Stimulated activated CD8-positive, alpha-beta memory T cell treated with anti-CD3 and anti-CD28 coated beads, Interleukin-7, amount 100 ng/mL, for 1 hour (primary cell): ENCODE measurements around the gene MYO1F.
A peak's percentile ranks its signal among the peaks of the same experiment; 100 is the strongest.
"Not testable (repeated sequence)": the region's sequence is repeated elsewhere in the genome, so short reads cannot be mapped to it uniquely, and the experiment has no call there.

Experiments used
- DNase-seq, 2 donors: peaks; one replicate each; pipeline ENCODE4 v3.0.0-alpha.2; 2020; ENCODE audit warnings: low read depth in 2 of 2

The MYO1F gene

DNA sequence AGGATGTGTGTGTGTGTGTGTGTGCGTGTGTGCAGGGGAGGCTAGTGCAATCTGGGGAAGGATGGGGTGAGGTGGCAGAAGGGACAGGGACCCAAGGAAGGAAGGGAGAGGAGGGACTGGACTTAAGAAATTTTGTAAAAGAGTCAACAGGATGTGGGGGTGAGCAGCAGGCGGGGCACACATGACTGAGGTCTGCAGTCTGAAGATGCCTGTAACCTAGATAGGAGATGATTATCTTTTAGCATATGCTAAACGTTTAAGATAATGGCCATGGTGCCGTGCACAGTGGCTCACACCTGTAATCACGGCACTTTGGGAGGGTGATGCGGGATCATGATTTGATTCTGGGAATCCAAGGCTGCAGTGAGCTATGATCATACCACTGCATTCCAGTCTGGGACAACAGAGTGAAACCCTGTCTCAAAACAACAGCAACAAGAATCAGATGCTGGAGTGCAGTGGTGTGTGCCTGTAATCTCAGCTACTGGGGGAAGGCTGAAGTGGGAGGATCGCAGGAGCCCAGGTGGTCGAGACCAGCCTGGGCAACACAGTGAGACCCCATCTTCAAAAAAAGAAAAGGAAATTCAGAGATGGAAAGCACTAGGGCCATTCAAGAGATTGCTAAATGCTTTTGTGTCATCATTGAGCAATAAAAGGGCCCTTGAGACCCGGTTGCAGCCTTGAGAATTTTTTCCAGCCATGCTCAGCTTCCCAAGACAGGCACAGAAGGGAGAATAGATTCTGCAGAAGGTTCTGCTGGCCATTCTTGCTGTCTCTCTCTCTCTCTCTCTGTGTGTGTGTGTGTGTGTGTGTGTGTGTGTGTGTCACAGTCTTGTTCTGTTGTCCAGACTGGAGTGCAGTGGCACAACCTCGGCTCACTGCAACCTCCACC, 59.4 kb downstream of the MYO1F start:
- DNase-seq: peak; percentile 17 to 22

DNA sequence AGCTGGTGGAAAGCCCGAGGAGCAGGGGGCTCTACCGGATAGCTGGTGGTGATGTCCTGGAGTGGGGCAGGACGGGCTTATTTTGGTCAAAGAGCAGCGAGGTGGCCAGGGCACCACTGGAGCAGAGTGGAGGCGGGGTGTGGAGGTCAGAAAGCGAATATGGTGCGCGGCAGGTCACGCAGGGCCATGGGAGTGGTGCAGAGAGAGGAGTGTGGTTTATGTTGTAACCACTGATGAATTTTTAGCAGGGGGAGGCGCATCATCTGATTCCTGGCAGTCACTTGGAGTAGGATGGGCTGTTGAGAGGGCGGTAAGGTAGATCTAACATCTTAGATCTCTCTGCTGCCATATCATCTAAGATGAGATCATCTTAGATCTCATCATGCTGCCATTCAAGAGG, 61.9 kb downstream of the MYO1F start:
- DNase-seq: peak in 1 of 2 donors; percentile 31

DNA sequence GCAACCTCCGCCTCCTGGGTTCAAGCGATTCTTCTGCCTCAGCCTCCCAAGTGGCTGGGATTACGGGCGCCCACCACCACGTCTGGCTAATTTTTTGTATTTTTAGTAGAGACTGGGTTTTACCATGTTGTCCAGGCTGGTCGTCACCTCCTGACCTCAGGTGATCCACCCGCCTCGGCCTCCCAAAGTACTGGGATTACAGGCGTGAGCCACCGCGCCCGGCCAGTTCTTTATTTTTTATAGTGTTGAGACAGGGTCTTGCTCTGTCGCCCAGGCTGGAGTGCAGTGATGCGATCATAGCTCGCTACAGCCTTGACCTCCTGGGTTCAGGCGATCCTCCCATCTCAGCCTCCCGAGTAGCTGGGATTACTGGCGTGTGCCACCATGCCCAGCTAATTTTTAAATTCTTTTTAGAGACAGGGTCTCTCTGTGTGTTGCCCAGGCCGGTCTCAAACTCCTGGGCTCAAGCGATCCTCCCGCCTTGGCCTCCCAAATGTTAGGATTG, 62.7 kb downstream of the MYO1F start:
- not testable (repeated sequence) for DNase-seq

DNA sequence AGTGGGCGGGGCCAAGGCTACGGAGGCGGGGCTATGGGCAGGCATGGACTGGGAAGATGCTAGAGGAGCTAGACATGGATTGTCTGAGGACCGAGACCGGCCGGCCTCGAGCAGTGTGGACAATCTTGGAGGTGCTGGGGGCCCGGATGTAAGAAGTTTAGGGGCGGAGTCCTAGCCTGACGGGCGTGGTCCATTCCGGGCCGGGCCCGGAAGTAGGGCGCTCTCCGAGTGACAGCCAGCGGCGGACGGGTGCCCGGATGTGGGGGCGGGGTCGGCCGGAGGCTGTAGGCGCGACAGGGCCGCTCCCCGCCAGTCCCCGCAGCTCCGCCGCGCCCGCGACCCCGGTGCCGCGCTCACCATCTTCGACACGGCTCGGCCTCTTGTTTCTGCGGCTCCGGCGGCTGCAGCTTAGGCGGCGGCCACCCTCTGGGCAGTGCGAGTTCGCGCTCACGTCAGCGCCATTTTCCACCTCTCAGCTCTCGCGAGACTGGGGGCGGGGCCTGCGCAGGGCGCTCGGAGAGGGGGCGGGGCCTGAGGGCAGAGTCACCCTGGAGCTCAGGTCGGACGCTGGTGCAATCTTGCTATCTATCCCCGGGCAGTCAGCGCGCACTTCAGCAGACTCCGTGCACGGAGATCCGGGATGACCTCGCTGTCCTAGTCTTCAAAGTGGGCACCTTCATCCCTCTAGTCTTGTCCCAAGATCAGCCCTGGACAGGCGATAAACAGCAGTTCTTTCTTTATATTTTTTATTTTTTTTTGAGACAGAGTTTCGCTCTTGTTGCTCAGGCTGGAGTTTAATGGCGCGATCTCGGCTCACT, 63.3 kb downstream of the MYO1F start, which contains the start of gene ZNF414:
Gene ZNF414 (minus strand): TSS at position 481 of the 818 bp plus-strand sequence. CDS start 121 bp downstream, at position 360.
- peak; percentile 95 to 96 for DNase-seq

DNA sequence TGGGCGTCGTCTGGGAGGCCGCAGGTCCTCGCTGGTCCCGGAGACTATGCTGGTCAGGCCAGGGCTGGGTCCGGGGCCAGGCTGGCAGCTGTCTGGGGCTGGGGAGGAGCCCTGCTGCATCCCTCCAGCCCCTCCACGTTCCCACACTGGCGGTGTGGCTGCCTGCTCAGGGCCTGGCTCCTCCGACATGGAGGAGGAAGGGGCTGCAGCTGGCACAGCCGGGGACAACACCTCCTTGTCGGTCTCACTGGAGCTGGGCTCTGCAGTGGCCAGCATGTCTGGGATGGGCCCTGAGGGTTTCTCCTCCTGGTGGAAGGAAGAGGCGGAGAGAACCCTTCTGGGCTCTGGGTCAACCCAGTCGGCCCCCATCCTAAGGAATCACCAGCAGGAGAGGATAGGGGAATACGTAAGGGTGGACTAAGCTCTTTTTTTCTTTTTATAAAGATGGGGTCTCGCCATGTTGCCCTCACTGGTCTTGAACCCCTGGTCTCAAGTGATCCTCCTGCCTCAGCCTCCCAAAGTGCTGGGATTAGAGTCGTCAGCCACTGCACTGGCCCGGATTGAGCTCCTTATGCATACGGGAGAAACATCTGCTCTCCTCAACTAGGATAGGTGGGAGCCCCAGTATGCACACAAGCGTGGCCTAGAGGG, 64.1 kb downstream of the MYO1F start:
- no peak for DNase-seq

DNA sequence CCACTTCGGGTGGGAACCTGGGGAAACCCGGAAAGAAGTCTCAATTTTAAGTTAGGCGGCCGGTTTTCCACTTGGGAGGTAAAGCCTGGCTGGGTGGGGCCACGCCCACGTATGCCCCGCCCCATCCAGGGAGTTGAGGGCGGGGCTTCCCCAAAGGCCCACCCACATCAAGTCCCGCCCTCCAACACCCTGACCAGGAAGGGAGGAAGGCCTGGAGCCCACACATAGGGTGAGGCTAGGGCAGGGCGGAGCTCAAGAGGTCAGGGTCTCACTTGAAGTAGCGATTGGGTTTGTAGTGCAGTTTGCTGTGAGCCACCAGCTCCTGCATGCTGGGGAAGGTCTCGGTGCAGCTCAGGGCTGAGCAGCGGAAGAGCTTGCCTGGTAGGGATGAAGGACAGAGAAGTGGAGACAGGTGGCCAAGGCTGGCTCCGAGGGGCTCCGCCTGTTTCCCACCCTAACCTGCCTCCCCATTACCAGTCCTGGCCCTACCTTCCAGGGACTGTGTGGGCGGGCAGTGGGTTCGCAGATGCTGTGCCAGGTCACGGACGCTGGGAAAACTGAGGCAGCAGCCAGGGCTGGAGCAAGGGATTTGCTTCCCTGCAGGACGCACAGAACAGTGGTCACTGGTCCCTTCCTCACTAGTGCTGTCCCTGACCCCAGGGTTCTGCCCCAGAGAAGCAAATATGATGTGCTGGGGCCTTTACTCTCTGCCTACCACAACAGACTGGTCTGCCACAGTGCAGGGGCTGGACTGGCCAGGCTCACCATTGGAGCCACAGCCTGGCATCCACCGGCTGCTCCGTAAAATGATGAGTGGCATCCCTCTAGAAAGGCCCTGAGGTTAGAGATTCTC, 64.9 kb downstream of the MYO1F start:
- DNase-seq: no peak

DNA sequence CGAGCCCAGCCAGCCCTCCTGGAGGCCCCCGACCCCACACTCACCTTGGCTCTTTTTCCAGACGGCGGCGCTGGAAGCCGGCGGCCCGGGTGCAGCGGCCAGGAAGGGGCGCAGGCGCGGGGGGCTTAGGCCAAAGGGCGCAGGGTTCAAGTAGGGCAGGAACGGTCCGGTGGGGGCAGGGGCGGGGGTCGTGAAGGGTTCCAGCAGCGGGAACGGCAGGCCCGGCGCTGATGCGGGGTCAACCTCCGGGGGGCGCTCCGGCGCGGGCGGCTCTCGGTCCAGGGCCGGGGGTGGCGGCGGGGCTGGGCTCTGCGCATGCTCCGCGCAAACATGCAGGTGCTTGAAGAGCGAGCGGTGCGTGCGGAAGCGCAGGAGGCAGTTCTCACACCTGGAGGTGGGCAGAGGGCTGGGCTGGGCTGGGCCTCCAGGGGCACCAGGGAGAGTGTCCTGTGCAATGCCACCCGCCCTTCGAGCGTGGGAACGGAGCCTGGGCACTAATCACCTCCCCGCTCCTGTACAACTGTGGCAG, 65.6 kb downstream of the MYO1F start:
- DNase-seq: no peak

DNA sequence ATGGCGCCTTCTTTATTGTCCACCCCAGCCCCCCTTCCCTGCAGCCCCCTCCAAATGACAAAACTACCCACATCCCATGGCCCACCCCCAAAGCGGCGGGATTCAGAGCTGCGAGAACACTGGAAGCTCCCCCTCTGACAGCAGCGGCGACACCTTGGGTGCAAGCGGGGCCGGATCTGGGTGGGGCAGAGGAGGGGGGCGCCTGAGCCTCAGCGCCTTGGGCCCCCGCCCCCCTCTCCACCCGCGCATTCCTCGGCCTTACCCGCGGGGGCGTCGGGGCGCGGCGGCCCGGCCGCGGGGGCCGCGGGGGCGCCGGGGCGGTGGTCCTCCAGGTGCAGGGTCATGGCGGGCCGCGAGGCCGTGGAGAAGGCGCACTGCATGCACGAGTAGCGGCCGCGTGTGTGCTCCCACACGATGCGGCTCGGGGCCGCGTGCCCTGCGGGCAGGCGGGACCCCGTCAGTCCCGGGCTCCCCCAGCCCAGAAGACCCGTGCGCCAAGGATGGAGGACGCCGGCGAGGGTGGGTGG, 66.6 kb downstream of the MYO1F start:
- DNase-seq: no peak

DNA sequence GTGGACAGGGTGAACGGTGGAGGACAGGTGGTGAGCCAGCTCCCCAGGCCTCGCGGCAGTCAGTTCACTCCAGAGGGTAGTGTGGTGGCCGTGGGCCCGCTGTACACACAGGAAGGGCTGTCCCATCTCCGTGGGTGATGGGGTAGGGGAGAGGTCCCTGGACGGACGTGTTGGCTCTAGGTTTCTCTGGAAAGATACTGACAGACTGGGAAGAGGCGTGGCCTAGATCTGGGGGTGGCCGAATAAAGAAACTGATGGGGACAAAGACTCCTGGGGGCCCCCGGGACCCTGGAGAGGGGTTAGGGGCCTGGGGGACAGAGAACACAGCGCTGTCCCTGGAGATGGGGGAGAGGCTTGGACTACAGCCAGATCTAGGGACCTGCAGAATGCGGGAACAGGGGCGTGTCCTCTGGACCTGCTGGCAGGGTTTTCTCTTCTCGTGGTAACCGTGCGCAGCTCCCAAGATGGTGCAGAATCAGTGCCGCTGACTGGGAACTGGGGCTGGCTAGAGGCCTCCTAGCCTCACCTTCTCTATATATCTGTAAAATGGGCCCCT, 70.8 kb downstream of the MYO1F start:
- DNase-seq: no peak

DNA sequence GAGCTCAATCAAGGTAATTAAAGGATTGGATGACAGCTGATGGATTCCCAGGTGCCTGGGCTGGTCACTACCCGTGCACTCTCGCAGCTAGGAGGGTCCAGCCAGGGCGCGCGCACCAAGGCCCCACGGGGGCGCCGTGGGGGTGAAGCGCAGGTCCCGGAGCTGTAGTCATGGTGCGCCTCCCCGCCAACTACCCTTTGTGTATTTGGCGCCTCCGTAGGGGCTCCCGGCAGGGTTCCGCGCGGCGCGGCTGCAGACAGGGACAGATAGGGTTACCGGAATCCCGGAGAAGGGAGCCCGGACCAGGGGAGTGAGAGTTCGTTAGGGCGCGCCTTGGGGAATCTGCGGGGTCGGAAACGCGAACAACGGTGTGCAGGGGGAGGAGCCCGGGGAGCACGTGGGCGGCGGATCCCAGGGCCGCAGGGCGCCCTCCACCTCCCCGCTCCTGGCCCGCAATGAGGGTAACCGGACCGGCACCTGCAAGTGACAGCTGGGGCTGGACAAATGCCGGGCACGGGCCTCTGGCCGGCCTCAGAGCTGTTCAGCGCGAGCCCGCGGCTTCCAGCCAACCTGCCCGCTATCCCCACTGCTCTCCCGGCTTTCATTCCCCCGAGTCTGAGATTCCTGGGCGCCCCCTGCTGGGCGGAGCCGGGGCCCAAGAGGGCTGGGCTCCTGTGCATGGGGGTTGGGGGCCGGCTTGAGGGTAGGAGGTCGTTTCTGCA, 71.4 kb downstream of the MYO1F start:
- DNase-seq: peak; percentile 38 to 56

DNA sequence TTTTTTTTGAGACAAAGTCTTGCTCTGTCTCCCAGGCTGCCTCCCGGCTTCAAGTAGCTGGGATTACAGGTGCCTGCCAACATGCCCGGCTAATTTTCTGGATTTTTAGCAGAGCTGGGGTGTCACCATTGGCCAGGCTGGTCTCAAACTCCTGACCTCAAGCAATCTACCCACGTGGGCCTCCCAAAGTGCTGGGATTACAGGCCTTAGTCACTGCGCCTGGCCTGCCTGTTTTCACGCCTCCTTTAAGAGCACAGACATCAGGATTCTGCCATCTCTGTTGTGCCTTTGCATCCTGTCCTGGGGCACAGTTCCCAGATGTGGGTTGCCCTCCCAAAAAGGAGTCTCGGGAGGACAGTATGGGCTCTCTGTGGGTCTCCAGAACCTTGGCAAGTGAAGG, 72.3 kb downstream of the MYO1F start:
- DNase-seq: no peak

DNA sequence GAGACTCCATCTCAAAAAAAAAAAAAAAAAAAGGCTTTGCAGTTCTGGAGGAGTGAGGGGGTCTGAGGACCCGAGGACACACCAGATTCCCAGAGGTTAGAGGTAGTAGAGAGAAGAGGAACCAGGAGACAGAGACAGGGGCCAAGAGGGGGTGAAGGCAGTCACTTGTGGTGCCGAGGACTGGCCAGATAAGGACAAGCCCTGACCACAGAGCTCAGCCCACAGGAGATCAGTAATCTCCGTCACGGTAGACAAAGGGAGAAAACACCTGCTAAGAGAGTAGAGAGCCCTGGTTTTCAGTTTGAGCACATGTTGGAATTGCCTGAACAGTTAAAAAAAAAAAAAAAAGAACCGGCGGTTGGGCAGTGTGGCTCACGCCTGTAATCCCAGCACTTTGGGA, 73.1 kb downstream of the MYO1F start:
- no peak for DNase-seq

DNA sequence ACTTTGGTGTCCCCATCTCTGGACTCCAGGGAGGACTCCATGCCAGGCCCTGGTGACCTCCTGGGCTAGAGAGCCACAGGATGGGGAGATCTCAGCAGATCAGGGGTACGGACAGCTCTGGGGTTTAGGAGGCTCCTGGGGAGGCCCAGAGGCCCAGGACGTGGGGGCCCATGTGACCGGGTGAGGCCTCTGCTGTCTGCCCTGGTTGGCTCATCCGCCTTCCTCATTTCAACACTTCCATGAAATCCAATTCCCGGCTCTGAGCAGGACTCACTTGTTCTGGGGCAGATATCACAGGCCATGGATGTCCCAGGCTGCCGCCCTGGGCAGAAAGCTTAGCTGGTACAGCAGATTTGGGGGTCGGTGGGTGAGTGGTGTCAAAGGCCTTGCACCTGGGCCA, 73.7 kb downstream of the MYO1F start:
- DNase-seq: no peak

DNA sequence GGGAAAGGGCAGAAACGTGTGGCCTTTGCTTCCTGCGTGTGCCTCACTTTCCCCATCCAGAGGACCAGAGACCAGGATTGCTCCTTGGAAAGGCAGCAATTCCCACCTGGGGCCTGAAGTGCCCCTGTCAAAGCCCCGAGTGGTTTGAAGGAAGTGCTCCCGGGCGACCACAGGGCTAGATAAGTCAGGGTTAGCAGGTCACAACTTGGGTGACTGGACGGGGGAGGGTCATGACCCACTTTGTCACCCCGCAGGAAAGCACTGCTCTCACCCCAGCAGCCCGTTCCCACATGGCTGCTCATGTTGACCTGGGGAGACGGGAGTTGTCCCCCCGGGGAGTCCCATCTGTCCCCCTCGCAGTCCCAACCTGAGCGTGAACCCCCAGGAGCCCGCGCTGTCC, 75.3 kb downstream of the MYO1F start:
- no peak for DNase-seq

DNA sequence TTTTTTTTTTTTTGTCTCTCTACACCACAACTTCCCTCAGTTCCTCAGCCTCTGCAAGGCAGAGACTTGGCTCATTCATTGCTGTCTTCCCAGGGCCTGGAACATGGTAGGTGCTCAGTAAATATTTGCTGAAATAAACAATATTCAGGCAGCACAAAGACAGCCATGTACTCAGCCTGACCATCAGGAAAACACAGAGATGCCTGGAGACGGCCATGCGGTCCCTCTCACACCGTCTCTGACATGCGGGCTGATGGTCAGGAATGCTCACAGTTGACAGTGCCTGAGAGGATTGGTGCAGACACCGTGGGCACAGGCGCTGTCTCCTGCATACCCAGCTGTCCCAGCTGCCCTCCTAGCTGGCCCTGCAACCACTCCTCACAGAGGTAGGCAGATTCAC, 75.7 kb downstream of the MYO1F start:
- no peak for DNase-seq

DNA sequence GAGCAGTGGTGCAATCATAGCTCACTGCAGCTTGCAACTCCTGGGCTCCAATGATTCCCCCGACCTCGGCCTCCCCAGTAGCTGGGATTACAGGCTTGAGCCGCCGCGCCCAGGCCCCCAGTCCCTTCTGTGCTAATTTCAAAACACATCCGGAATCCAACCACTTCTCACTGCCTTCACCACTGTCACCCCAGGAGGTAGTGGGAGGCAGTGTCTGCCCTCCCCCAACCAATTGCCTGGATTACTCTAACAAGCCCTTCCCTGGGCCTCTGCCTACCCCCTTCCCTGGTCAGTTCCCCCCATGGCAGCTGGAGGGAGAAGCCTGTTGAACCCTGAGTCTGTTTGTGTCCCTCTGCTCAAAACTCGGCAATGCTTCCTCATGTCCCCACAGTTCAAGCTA, 77.1 kb downstream of the MYO1F start:
- no peak for DNase-seq

DNA sequence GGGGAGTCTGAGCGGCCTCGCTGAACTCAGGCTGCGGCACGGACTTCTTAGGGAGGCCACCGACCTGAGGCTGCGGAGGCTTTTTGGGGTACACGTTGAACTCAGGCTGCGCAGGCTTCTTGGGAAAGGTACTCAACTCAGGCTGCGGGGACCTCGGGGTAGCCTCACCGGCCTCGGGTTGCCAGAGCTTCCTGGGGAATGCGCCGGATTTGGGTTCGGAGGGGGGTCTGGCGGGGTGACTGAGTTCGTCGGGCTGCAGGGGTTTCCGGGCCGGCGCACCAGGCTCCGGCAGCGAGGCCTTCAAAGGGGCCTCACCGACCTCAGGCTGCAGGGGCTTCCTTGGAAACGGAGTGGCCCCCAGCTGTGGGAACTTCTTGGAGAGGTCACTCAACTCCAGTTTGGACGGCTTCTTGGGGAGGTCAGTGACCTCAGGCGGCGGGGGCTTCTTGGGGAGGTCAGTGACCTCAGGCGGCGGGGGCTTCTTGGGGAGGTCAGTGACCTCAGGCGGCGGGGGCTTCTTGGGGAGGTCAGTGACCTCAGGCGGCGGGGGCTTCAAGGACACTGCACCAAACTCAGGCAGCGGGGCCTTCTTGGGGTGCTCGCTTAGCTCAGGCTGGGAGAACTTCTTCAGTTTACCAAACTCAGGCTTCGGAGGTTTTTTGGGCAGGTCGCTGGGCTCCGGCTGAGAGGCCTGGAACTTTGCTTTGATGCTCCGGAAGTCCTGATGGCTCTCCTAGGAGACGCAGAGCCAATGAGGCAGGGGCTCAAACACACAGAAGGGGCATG, 78.0 kb downstream of the MYO1F start:
- DNase-seq: no peak

DNA sequence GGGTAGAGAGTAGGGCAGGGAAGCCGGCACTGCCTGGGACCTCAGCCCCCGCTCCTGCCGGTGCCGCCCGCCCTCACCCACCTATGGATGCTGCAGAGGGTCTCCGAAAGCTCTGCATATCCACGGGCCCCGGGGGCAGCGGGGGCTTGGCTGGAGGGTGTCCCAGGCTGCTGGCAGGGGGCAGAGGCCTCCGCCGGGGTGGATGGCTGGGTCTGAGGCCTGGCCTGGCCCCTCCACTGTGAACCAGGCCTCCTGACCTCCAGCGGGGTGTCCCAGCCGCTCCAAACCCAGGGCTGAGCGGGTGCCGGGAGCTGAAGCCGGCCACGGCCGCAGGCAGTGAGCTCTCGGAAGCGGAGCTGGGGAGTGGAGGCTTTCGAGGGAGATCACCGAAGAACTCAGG, 78.9 kb downstream of the MYO1F start:
- no peak for DNase-seq

DNA sequence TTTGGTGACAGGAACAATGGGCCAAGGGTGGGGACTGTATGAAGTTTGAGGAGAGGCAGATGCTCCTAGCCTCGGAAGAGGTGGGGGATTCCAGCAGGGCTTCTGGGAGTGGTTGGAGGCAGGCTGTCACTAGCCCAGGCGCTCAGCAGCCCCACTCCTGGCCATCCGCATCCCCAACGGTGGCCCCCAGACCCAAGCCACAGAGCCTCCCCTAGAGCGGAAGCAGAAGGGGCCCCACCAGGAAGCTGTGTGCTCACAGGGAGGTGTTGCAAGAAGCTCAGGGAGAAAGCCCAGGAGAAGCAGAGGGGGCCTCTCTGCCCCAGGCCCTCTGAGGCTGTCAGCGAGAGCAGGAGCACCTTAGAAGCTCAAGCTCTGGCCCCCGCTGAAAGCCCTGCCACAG, 83.1 kb downstream of the MYO1F start:
- no peak for DNase-seq
